Measurements from ENCODE around the gene DGKI.

DGKI gene

DNA sequence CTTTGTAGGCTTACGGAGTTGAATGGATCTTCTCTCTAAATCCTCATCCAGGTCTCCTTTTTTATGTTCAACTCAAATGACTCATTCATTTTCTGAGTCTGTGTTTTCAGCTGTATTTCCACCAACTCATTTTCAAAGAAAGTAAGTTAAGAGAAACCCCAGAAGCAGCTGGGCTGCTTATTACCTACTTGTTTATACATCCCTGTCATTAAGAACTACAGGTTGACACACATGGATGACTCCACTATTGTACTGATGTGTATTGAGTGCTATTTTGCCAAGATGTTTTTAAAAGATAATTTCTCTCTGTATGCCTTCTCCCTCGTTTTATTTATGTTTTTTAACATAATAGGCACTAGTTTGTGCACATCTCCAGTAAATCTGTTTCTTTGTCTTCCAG, 41.9 kb downstream of the DGKI start:
- H3K9ac ChIP-seq (ENCODE audit: insufficient read length, low read depth), result no peak overlapping the region
- no peaks in the 10 kb centered on the region for H3K27me3 ChIP-seq (ENCODE audit: insufficient read depth, insufficient read length)
- no peaks in the 10 kb centered on the region for H3K4me1 ChIP-seq (ENCODE audit: insufficient read depth, insufficient read length)
- no peak overlapping the region for H3K4me3 ChIP-seq (ENCODE audit: insufficient read length, low read depth)
- DNase-seq (ENCODE audit: low read depth, low spot score), result no peak
- no peaks in the 10 kb centered on the region for H3K36me3 ChIP-seq (ENCODE audit: insufficient read depth, insufficient read length, low read length)
- no peak for TF ChIP-seq ZNF274 (IDR thresholded peaks at IDR 0.05; ENCODE audit: low read depth, low read length)
- H3K9me3 ChIP-seq (ENCODE audit: insufficient read depth, low read length), result no peaks in the 10 kb centered on the region

- no peak for TF ChIP-seq SUZ12 (IDR thresholded peaks at IDR 0.05; ENCODE audit: extremely low read depth, insufficient read depth, insufficient read length)
- no peak for TF ChIP-seq ZNF274 (IDR thresholded peaks at IDR 0.05; ENCODE audit: low read depth, low read length)
- no peak for TF ChIP-seq YY1 (IDR thresholded peaks at IDR 0.05; ENCODE audit: insufficient read depth, insufficient read length)
- Histone ChIP-seq H3K4me3 (ENCODE audit: insufficient read length, low read depth) (no peak overlapping the region), H3K27me3 (ENCODE audit: insufficient read depth, insufficient read length) (no peaks in the 10 kb centered on the region), H3K4me1 (ENCODE audit: insufficient read depth, insufficient read length) (no peaks in the 10 kb centered on the region), H3K9me3 (ENCODE audit: insufficient read depth, low read length) (no peaks in the 10 kb centered on the region), H3K9ac (ENCODE audit: insufficient read length, low read depth) (no peak overlapping the region), H3K36me3 (ENCODE audit: insufficient read depth, insufficient read length, low read length) (no peaks in the 10 kb centered on the region)
- DNase-seq (ENCODE audit: low read depth, low spot score), result no peak
These were observed 45.3 kb downstream of the DGKI start for GRCh38 chr7:137801491-137801890.

- Histone ChIP-seq H3K27me3 (ENCODE audit: insufficient read depth, insufficient read length) (no peaks in the 10 kb centered on the region), H3K9me3 (ENCODE audit: insufficient read depth, low read length) (no peaks in the 10 kb centered on the region), H3K4me1 (ENCODE audit: insufficient read depth, insufficient read length) (no peaks in the 10 kb centered on the region), H3K4me3 (ENCODE audit: insufficient read length, low read depth) (no peak overlapping the region), H3K36me3 (ENCODE audit: insufficient read depth, insufficient read length, low read length) (no peaks in the 10 kb centered on the region), H3K9ac (ENCODE audit: insufficient read length, low read depth) (no peak overlapping the region)
- no peak for TF ChIP-seq YY1 (IDR thresholded peaks at IDR 0.05; ENCODE audit: insufficient read depth, insufficient read length)
- no peak for TF ChIP-seq ZNF274 (IDR thresholded peaks at IDR 0.05; ENCODE audit: low read depth, low read length)
- DNase-seq (ENCODE audit: low read depth, low spot score), result no peak
These were observed 45.8 kb downstream of the DGKI start for GRCh38 chr7:137801003-137801402.

DNA sequence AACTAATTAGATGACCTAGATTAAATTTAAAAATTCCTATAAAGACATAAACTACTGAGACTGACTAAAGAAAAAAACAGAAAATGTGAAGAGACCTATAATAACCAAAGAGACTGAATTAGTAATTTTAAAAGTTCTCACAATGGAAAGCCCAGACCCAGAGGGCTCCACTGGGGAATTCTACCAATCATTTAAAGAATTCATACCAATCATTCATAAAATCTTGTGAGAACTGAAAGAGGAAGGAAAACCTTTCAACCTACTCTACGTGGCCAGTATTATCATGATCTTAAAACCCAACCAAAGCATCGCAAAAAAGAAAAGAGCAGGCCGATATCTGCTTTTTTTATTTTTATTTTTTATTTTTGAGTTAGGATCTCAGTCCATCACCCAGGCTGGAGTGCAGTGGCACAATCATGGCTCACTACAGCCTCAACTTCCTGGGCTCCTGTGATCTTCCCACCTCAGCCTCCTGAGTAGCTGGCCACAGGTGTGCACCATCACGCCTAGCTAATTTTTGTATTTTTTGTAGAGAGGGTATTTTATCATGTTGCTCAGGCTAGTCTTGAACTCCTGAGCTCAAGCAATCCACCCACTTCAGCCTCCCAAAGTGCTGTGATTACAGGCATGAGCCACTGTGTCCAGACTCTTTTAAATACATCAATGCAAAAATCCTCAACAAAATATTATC, 48.6 kb downstream of the DGKI start:
- TF ChIP-seq YY1 (IDR thresholded peaks at IDR 0.05; ENCODE audit: insufficient read depth, insufficient read length) (no peak), ZNF274 (IDR thresholded peaks at IDR 0.05; ENCODE audit: low read depth, low read length) (no peak), SUZ12 (IDR thresholded peaks at IDR 0.05; ENCODE audit: extremely low read depth, insufficient read depth, insufficient read length) (no peak)
- no peak overlapping the region for H3K4me3 ChIP-seq (ENCODE audit: insufficient read length, low read depth)
- H3K9me3 ChIP-seq (ENCODE audit: insufficient read depth, low read length), result no peaks in the 10 kb centered on the region
- no peak overlapping the region for H3K9ac ChIP-seq (ENCODE audit: insufficient read length, low read depth)
- no peak for DNase-seq (ENCODE audit: low read depth, low spot score)
- H3K36me3 ChIP-seq (ENCODE audit: insufficient read depth, insufficient read length, low read length), result no peaks in the 10 kb centered on the region
- H3K4me1 ChIP-seq (ENCODE audit: insufficient read depth, insufficient read length), result no peaks in the 10 kb centered on the region
- H3K27me3 ChIP-seq (ENCODE audit: insufficient read depth, insufficient read length), result no peaks in the 10 kb centered on the region

- Histone ChIP-seq H3K4me3 (ENCODE audit: insufficient read length, low read depth) (no peak overlapping the region), H3K27me3 (ENCODE audit: insufficient read depth, insufficient read length) (no peaks in the 10 kb centered on the region), H3K36me3 (ENCODE audit: insufficient read depth, insufficient read length, low read length) (no peaks in the 10 kb centered on the region), H3K9ac (ENCODE audit: insufficient read length, low read depth) (no peak overlapping the region), H3K4me1 (ENCODE audit: insufficient read depth, insufficient read length) (no peaks in the 10 kb centered on the region), H3K9me3 (ENCODE audit: insufficient read depth, low read length) (no peaks in the 10 kb centered on the region)
- DNase-seq (ENCODE audit: low read depth, low spot score), result no peak
- TF ChIP-seq SUZ12 (IDR thresholded peaks at IDR 0.05; ENCODE audit: extremely low read depth, insufficient read depth, insufficient read length), result no peak
These were observed 51.6 kb downstream of the DGKI start for GRCh38 chr7:137795211-137795610.

DNA sequence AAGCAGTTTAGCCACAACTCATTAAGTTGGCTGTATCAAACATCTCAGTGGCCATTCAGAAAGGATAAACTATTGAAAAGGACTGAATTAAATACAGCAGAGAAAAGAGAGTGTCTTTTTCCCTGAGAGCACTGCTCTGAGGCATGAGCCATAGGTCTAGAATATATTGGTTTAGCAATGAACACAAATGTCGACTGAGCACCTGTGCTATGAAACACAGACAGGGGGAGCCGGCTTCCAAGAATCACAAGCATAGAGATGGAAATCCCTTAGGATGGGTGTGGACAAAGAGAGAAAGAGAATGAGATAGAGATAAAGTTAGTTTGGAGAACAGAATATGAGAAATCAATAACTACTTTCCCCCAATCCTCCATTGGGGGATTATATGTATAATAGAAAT, 54.8 kb downstream of the DGKI start:
- no peaks in the 10 kb centered on the region for H3K4me1 ChIP-seq (ENCODE audit: insufficient read depth, insufficient read length)
- H3K4me3 ChIP-seq (ENCODE audit: insufficient read length, low read depth), result no peak overlapping the region
- H3K9ac ChIP-seq (ENCODE audit: insufficient read length, low read depth), result no peak overlapping the region
- no peak for TF ChIP-seq YY1 (IDR thresholded peaks at IDR 0.05; ENCODE audit: insufficient read depth, insufficient read length)
- TF ChIP-seq ZNF274 (IDR thresholded peaks at IDR 0.05; ENCODE audit: low read depth, low read length), result no peak
- no peak for TF ChIP-seq SUZ12 (IDR thresholded peaks at IDR 0.05; ENCODE audit: extremely low read depth, insufficient read depth, insufficient read length)
- no peaks in the 10 kb centered on the region for H3K27me3 ChIP-seq (ENCODE audit: insufficient read depth, insufficient read length)
- no peak for DNase-seq (ENCODE audit: low read depth, low spot score)
- H3K36me3 ChIP-seq (ENCODE audit: insufficient read depth, insufficient read length, low read length), result no peaks in the 10 kb centered on the region
- no peaks in the 10 kb centered on the region for H3K9me3 ChIP-seq (ENCODE audit: insufficient read depth, low read length)

- no peaks in the 10 kb centered on the region for H3K4me1 ChIP-seq (ENCODE audit: insufficient read depth, insufficient read length)
- H3K9ac ChIP-seq (ENCODE audit: insufficient read length, low read depth), result no peak overlapping the region
- no peak for DNase-seq (ENCODE audit: low read depth, low spot score)
- no peaks in the 10 kb centered on the region for H3K9me3 ChIP-seq (ENCODE audit: insufficient read depth, low read length)
- H3K4me3 ChIP-seq (ENCODE audit: insufficient read length, low read depth), result no peak overlapping the region
- H3K36me3 ChIP-seq (ENCODE audit: insufficient read depth, insufficient read length, low read length), result no peaks in the 10 kb centered on the region
- H3K27me3 ChIP-seq (ENCODE audit: insufficient read depth, insufficient read length), result no peaks in the 10 kb centered on the region
- TF ChIP-seq SUZ12 (IDR thresholded peaks at IDR 0.05; ENCODE audit: extremely low read depth, insufficient read depth, insufficient read length) (no peak), YY1 (IDR thresholded peaks at IDR 0.05; ENCODE audit: insufficient read depth, insufficient read length) (no peak), ZNF274 (IDR thresholded peaks at IDR 0.05; ENCODE audit: low read depth, low read length) (no peak)
These were observed 55.9 kb downstream of the DGKI start for GRCh38 chr7:137790828-137791227.

All from NT2/D1 (cell line).